ENCODE data around the gene GADD45G. TPM values are rescaled to one million over a fixed set of nuclear protein-coding genes. Genes with fewer than 3 reads are reported as not detected.

GADD45G gene
- total and polyA plus RNA-seq, 2 experiments from 2014 or later = 12.7 to 24.1 TPM

DNA sequence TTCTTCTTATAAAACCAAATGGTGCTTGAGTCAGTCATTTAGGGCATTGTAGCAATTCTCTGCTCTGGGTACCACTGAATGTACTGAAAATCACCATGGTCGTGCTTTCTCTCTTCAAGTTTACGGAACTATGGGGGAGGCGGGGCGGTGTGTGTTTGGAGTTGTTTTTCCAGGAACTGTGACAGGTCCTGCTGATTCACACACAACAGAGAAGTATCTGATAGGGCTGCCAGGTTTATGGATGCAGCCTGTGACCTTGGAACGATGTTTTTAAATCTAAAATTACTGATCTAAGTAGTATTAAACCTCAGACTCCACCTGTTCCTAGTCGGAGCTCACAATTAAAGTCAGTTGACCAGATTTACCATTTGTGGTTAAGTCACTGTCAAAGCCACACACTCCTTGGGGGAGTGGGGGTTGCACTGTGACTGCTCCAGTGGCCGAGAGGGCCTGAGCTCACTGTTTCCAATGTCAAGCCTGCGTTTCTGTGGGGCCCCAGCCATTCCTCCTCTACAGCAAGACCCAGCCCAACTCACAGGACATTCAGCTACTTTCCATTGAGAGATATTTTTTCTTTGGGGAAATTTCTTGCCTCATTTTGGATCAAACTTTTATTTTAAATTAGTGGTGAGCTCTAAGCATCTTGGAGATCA, 44.4 kb downstream of the GADD45G start:
- Histone ChIP-seq H3K79me2 (replicated peaks; ENCODE audit: insufficient read depth) (no peaks in the 10 kb centered on the region), H3K9me2 (ENCODE audit: insufficient read depth) (no peaks in the 10 kb centered on the region), H3K27me3 (ENCODE audit: insufficient read depth) (no peaks in the 10 kb centered on the region), H3K36me3 (ENCODE audit: insufficient read depth) (no peaks in the 10 kb centered on the region), H3K27ac (ENCODE audit: low read depth) (no peak overlapping the region), H3K4me2 (no peak overlapping the region), H3K4me3 (no peak overlapping the region), H4K20me1 (replicated peaks; ENCODE audit: insufficient read depth) (no peaks in the 10 kb centered on the region), H3F3A (replicated peaks; ENCODE audit: low read depth) (no peaks in the 10 kb centered on the region), H2AFZ (peak overlapping the region; percentile 14; the same call in 1 of the 2 replicates), H3K4me1 (ENCODE audit: insufficient read depth) (peaks cover 19% of the 10 kb centered on the region)
- no peak for ATAC-seq
- DNase-seq (ENCODE audit: low spot score) = no peak
- Mint-ChIP-seq H3K9me3 (no peaks in the 10 kb centered on the region), H3K27me3 (ENCODE audit: insufficient read depth, low read depth, poor library complexity) (peaks cover 13% of the 10 kb centered on the region), H3K36me3 (ENCODE audit: low read depth) (no peaks in the 10 kb centered on the region), H3K4me1 (peaks cover 21% of the 10 kb centered on the region), H3K4me3 (no peak overlapping the region), H3K27ac (no peak overlapping the region)
- TF ChIP-seq, protein P1, sequence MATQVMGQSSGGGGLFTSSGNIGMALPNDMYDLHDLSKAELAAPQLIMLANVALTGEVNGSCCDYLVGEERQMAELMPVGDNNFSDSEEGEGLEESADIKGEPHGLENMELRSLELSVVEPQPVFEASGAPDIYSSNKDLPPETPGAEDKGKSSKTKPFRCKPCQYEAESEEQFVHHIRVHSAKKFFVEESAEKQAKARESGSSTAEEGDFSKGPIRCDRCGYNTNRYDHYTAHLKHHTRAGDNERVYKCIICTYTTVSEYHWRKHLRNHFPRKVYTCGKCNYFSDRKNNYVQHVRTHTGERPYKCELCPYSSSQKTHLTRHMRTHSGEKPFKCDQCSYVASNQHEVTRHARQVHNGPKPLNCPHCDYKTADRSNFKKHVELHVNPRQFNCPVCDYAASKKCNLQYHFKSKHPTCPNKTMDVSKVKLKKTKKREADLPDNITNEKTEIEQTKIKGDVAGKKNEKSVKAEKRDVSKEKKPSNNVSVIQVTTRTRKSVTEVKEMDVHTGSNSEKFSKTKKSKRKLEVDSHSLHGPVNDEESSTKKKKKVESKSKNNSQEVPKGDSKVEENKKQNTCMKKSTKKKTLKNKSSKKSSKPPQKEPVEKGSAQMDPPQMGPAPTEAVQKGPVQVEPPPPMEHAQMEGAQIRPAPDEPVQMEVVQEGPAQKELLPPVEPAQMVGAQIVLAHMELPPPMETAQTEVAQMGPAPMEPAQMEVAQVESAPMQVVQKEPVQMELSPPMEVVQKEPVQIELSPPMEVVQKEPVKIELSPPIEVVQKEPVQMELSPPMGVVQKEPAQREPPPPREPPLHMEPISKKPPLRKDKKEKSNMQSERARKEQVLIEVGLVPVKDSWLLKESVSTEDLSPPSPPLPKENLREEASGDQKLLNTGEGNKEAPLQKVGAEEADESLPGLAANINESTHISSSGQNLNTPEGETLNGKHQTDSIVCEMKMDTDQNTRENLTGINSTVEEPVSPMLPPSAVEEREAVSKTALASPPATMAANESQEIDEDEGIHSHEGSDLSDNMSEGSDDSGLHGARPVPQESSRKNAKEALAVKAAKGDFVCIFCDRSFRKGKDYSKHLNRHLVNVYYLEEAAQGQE (IDR thresholded peaks at IDR 0.05; ENCODE audit: unreplicated experiment) = no peak
- TF ChIP-seq, protein P2, sequence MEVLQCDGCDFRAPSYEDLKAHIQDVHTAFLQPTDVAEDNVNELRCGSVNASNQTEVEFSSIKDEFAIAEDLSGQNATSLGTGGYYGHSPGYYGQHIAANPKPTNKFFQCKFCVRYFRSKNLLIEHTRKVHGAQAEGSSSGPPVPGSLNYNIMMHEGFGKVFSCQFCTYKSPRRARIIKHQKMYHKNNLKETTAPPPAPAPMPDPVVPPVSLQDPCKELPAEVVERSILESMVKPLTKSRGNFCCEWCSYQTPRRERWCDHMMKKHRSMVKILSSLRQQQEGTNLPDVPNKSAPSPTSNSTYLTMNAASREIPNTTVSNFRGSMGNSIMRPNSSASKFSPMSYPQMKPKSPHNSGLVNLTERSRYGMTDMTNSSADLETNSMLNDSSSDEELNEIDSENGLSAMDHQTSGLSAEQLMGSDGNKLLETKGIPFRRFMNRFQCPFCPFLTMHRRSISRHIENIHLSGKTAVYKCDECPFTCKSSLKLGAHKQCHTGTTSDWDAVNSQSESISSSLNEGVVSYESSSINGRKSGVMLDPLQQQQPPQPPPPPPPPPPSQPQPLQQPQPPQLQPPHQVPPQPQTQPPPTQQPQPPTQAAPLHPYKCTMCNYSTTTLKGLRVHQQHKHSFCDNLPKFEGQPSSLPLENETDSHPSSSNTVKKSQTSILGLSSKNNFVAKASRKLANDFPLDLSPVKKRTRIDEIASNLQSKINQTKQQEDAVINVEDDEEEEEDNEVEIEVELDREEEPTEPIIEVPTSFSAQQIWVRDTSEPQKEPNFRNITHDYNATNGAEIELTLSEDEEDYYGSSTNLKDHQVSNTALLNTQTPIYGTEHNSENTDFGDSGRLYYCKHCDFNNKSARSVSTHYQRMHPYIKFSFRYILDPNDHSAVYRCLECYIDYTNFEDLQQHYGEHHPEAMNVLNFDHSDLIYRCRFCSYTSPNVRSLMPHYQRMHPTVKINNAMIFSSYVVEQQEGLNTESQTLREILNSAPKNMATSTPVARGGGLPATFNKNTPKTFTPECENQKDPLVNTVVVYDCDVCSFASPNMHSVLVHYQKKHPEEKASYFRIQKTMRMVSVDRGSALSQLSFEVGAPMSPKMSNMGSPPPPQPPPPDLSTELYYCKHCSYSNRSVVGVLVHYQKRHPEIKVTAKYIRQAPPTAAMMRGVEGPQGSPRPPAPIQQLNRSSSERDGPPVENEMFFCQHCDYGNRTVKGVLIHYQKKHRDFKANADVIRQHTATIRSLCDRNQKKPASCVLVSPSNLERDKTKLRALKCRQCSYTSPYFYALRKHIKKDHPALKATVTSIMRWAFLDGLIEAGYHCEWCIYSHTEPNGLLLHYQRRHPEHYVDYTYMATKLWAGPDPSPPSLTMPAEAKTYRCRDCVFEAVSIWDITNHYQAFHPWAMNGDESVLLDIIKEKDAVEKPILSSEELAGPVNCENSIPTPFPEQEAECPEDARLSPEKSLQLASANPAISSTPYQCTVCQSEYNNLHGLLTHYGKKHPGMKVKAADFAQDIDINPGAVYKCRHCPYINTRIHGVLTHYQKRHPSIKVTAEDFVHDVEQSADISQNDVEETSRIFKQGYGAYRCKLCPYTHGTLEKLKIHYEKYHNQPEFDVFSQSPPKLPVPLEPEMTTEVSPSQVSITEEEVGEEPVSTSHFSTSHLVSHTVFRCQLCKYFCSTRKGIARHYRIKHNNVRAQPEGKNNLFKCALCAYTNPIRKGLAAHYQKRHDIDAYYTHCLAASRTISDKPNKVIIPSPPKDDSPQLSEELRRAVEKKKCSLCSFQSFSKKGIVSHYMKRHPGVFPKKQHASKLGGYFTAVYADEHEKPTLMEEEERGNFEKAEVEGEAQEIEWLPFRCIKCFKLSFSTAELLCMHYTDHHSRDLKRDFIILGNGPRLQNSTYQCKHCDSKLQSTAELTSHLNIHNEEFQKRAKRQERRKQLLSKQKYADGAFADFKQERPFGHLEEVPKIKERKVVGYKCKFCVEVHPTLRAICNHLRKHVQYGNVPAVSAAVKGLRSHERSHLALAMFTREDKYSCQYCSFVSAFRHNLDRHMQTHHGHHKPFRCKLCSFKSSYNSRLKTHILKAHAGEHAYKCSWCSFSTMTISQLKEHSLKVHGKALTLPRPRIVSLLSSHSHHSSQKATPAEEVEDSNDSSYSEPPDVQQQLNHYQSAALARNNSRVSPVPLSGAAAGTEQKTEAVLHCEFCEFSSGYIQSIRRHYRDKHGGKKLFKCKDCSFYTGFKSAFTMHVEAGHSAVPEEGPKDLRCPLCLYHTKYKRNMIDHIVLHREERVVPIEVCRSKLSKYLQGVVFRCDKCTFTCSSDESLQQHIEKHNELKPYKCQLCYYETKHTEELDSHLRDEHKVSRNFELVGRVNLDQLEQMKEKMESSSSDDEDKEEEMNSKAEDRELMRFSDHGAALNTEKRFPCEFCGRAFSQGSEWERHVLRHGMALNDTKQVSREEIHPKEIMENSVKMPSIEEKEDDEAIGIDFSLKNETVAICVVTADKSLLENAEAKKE (CRISPR knock-in tag; IDR thresholded peaks at IDR 0.05) = no peak
- TF ChIP-seq NANOG (IDR thresholded peaks at IDR 0.05; ENCODE audit: borderline replicate concordance) (no peak), EZH2phosphoT487 (IDR thresholded peaks at IDR 0.05; ENCODE audit: unreplicated experiment) (no peak), ZNF331 (CRISPR knock-in tag; IDR thresholded peaks at IDR 0.05; ENCODE audit: low read depth) (no peak), POLR2AphosphoS5 (IDR thresholded peaks at IDR 0.05; ENCODE audit: low read depth) (no peak), JUNB (IDR thresholded peaks at IDR 0.05; ENCODE audit: unreplicated experiment) (no peak), CREB1 (CRISPR knock-in tag; IDR thresholded peaks at IDR 0.05; ENCODE audit: low read depth) (no peak), STAT1 (IDR thresholded peaks at IDR 0.05; ENCODE audit: unreplicated experiment) (no peak), ZNF114 (CRISPR knock-in tag; IDR thresholded peaks at IDR 0.05) (no peak), EZH2 (IDR thresholded peaks at IDR 0.05; ENCODE audit: low read depth, unreplicated experiment) (no peak)
- TF ChIP-seq, protein P3, sequence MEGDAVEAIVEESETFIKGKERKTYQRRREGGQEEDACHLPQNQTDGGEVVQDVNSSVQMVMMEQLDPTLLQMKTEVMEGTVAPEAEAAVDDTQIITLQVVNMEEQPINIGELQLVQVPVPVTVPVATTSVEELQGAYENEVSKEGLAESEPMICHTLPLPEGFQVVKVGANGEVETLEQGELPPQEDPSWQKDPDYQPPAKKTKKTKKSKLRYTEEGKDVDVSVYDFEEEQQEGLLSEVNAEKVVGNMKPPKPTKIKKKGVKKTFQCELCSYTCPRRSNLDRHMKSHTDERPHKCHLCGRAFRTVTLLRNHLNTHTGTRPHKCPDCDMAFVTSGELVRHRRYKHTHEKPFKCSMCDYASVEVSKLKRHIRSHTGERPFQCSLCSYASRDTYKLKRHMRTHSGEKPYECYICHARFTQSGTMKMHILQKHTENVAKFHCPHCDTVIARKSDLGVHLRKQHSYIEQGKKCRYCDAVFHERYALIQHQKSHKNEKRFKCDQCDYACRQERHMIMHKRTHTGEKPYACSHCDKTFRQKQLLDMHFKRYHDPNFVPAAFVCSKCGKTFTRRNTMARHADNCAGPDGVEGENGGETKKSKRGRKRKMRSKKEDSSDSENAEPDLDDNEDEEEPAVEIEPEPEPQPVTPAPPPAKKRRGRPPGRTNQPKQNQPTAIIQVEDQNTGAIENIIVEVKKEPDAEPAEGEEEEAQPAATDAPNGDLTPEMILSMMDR (conservative IDR thresholded peaks at IDR 0.05; ENCODE audit: low read depth in 2 of 2) = no peak
- TF ChIP-seq, protein P4, sequence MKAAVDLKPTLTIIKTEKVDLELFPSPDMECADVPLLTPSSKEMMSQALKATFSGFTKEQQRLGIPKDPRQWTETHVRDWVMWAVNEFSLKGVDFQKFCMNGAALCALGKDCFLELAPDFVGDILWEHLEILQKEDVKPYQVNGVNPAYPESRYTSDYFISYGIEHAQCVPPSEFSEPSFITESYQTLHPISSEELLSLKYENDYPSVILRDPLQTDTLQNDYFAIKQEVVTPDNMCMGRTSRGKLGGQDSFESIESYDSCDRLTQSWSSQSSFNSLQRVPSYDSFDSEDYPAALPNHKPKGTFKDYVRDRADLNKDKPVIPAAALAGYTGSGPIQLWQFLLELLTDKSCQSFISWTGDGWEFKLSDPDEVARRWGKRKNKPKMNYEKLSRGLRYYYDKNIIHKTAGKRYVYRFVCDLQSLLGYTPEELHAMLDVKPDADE (IDR thresholded peaks at IDR 0.05) = no peak
